Measurements from ENCODE around the gene LAMB4. TPM values are rescaled to one million over a fixed set of nuclear protein-coding genes. Genes with fewer than 3 reads are reported as not detected.

LAMB4 gene
- total and polyA plus RNA-seq, 12 donors = 0.15 to 0.69 (median 0.25) TPM; not detected in 3

GRCh38 chr7:108010377-108010776 is 119.8 kb downstream of the LAMB4 start:
- Histone ChIP-seq H3K4me3 (no peak overlapping the region), H3K27me3 (peaks cover 0 to 4% (median 0%) of the 10 kb centered on the region in 7 donors), H3K9me3 (no peaks in the 10 kb centered on the region), H3K4me1 (peaks cover 0 to 32% (median 11%) of the 10 kb centered on the region in 9 donors), H3K36me3 (no peaks in the 10 kb centered on the region), H3K27ac (peak overlapping the region in 5 of 10 donors; percentile 11 to 52 (median 27))
- TF ChIP-seq CTCF (IDR thresholded peaks at IDR 0.05) = no peak
- DNase-seq = no peak
- 48 to 70% methylated on average over 1 of the region's 1 CpG for WGBS, 2 donors
- intact Hi-C loops (cut with DNase I) = loop anchor here in 4 of 10 donors (10.0 kb wide), 2 partner anchors 116 to 134 kb away; partner anchors contain the start of gene DLD (in 2 of the 4)
- peak in 3 of 8 donors; percentile 19 to 35 (median 23) for ATAC-seq

- Histone ChIP-seq H3K36me3 (no peaks in the 10 kb centered on the region), H3K27me3 (peaks cover 0 to 9% (median 0%) of the 10 kb centered on the region in 7 donors), H3K9me3 (no peaks in the 10 kb centered on the region), H3K4me1 (peaks cover 0 to 32% (median 11%) of the 10 kb centered on the region in 9 donors), H3K27ac (no peak overlapping the region), H3K4me3 (no peak overlapping the region)
- 94 to 97% methylated on average over 4 of the region's 4 CpGs for WGBS, 2 donors
- TF ChIP-seq CTCF (IDR thresholded peaks at IDR 0.05) = no peak
- no peak for DNase-seq
- ATAC-seq = no peak
- intact Hi-C loops (cut with DNase I) = loop anchor here in 6 of 10 donors (10.0 kb wide), 3 partner anchors 85 to 135 kb away; partner anchors contain the start of gene DLD (in 3 of the 6)
Observed at GRCh38 chr7:108009873-108010272, 120.3 kb downstream of the LAMB4 start.

DNA sequence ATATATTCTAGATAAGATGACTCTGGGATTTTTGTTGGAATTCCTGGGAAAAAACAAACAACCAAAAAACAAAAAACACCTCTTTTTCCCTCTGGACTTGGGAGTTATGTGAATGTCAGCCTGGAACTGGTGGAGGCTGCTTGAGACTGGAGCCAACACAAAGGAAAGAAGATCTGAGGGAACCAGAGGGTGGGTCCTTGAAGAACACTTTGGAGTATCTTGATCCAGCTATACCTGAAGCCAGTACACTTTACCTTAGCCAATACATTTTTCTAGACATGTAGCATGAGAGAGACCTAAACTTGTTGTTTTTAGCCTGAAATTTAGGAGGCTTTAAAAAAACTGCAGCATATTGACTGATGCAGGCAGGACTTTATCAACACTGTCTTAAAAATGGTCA is 121.3 kb downstream of the LAMB4 start:
- intact Hi-C loops (cut with DNase I) = loop anchor here in 4 of 10 donors (10.0 kb wide), 3 partner anchors 86 to 136 kb away; partner anchors contain the start of gene DLD (in 1 of the 4)
- DNase-seq (no peak), ATAC-seq (no peak)
- H3K27ac ChIP-seq = no peak overlapping the region
- TF ChIP-seq CTCF (IDR thresholded peaks at IDR 0.05) = no peak
- H3K36me3 ChIP-seq = no peaks in the 10 kb centered on the region
- peaks cover 0 to 41% (median 14%) of the 10 kb centered on the region in 9 donors for H3K4me1 ChIP-seq
- no peaks in the 10 kb centered on the region for H3K9me3 ChIP-seq
- H3K4me3 ChIP-seq = no peak overlapping the region
- H3K27me3 ChIP-seq = peaks cover 0 to 20% (median 0%) of the 10 kb centered on the region in 7 donors

DNA sequence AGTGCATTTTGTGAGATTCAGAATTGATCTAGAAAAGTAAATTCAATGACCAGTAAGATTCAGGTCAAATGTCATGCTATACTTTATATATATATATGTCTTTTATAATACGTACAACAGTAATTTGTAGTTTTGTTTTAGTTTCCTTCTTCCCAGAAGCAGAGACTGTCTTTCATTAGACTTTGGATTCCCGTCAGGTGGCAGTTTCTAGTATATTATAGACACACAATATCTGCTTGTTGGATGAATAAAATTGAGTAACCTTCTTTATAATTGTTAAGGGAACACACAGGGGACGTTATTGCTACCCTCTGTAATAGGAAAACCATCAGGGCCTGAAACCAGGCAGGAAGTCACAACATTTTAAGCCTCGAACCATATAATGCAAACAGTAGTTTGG is 121.9 kb downstream of the LAMB4 start:
- WGBS, 2 donors = 85 to 91% methylated on average over 4 of the region's 4 CpGs

More for the DNA sequence above, 121.9 kb downstream of the LAMB4 start:
- H3K4me3 ChIP-seq = no peak overlapping the region
- peaks cover 0 to 46% (median 17%) of the 10 kb centered on the region in 9 donors for H3K4me1 ChIP-seq
- no peaks in the 10 kb centered on the region for H3K9me3 ChIP-seq
- no peak for DNase-seq
- H3K36me3 ChIP-seq = no peaks in the 10 kb centered on the region
- H3K27me3 ChIP-seq = peaks cover 0 to 26% (median 0%) of the 10 kb centered on the region in 7 donors
- no peak for ATAC-seq
- intact Hi-C loops (cut with DNase I) = loop anchor here in 4 of 10 donors (10.0 kb wide), 3 partner anchors 87 to 137 kb away; partner anchors contain the start of gene DLD (in 1 of the 4)
- TF ChIP-seq CTCF (IDR thresholded peaks at IDR 0.05) = no peak
- no peak overlapping the region for H3K27ac ChIP-seq
